Erythroblast (primary cell): ENCODE results near the gene PTBP2.

ENCODE experiments used
- GATA1 ChIP-seq: IDR thresholded peaks from 2 replicates; pipeline ENCODE4 v1.6.1; 2011; ENCODE audit warnings: low read depth, mild to moderate bottlenecking, control low read depth, low read length, moderate library complexity
- POLR2A ChIP-seq: IDR thresholded peaks from 2 replicates; pipeline ENCODE4 v1.6.1; 2011; ENCODE audit warnings: mild to moderate bottlenecking, low read length

GRCh38 chr1:96840396-96840795 is 118.8 kb downstream of the PTBP2 start:
- no peak for TF ChIP-seq POLR2A
- TF ChIP-seq GATA1 = no peak
